OCI-M1 (cell line): ENCODE results near the gene TRAT1.
"Not testable (repeated sequence)": the region's sequence is repeated elsewhere in the genome, so short reads cannot be mapped to it uniquely, and the experiment has no call there.

ENCODE experiments used
- DNase-seq: peaks from one replicate; lab custom pipeline; 2025; lab: John Stamatoyannopoulos, UW

Gene TRAT1

DNA sequence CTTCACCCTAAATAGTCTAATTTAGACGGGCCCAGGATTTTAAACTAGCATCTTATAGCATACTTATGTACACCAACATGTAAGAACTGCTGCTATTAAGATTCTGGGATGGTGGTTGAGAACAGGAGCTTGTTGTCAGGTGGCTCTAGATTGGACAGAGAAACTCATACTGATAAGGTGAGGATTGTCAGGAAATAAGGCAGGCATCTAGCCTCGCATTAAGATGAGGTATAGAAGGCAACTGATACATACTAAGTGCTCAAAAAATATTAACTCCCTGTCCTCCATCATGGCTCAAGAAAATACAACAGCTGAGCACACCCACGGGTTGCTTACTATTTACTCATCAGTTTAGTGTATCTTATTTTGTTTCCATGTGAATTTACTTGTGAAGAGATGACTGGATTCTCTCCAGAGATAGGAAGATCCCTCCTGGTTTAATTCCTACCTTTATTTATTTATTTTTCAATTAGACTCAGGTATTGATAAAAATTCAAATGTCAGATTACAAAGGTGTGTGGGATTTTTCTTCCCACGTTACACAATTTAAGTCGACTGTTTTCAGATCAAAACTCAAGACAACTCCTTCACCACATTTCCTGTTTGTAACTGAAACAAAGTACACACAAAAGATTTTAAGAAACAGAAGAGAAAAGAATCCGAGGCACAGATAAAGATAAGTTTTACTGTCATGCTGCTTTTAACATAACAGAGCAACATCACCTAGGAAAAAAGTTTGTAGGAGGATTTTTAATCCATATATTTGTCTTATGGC lies at the start of gene TRAT1:
TSS of gene TRAT1 (plus strand) at position 664 of the 775 bp plus-strand sequence. CDS start 142 bp downstream, outside the sequence.
- DNase-seq = no peak

DNA sequence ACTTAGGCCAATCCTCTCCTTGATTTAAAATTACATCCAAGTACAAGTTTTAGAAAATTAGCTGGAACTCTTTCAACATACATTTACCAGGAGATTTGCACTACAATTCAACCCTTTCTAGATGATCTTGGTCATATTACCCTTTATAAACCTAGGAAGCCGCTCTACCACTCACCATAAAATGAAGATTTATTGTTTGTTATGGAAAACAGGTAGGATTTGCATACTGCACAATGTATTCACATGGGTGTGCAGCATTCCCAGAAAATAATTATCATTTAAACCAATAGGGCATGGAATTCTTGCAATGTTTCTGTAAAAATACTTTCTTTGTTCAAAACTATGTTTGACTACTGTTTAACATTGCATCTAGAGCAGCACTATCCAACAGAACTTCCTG lies 46.9 kb upstream of the TRAT1 start:
- no peak for DNase-seq

DNA sequence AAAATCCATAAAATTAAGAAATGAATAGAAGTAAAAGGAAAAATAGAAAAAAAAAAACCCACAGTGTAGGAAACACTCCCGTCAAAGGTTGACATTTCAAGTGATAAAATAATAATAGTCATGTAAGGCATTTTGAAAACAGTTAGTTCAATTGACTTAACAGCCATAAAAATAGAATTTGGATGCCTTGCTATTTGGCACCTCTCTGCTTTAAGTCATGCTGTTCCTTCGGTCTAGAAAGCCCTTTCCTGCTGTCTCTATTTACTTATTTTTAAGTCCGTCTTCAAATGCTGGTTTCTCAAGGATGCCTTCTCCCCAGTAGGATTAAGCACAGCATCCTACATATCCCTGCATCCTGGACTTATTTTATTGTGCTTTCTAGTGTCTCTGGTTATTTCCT lies 43.1 kb upstream of the TRAT1 start:
- DNase-seq = no peak

DNA sequence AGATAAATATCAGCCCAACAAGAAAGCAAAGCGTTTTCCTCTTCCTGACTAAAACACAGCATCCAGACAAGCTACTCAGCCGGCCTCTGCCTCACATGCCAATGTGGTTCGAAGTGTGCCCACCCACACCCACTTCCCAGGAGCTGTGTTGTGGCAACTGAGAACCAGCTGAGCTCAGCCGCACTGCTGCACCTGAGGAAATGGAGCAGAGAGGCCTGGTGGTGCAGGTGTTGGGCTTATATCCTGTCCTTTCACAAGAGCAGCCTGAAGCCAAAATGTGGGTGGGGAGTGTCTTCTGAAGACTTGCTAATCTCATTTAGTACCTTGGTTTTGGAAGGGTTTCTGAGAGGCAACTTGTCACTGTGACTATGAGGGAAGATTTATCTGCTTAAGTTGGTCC lies 42.4 kb upstream of the TRAT1 start:
- DNase-seq = no peak

GRCh38 chr3:108791473-108791872 lies 31.1 kb upstream of the TRAT1 start:
- DNase-seq = no peak

DNA sequence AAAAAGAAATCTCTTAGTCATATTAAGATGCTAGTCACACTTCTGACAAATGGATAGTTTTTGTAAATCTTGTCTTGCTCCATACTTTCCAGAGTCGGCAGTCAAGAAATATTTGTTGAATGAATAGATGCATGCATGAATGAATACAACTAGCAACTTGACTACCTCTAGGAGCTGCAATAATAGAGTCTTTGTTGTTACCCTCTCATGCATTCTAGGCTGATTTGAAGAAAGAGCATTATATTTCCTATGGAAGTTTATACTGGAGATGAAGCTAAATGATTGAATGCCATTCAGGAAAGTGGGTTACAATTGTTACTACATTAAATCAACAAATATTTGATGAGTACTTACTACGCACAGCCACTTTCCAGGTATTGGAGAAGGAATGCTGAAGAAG lies 18.1 kb upstream of the TRAT1 start:
- no peak for DNase-seq

- no peak for DNase-seq
Observed at GRCh38 chr3:108804966-108805365, 17.6 kb upstream of the TRAT1 start.

DNA sequence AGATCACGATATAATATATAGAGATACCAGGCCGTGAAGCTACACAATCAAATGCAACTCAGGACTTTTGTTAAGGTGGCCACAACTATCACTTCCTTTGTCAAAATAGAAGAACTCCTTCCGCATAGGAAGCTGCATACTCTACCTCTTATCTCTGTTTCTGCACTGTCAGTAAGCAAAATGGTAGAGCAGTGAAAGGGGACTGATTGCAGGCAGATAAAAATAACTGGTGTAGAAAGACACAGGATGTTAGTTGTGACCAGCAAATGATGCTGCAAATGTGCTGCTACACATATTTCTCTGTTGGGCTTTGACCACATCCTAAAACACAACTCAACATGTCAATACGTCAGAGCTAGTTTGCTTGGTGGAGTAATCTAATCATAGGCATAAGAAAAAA lies 16.3 kb upstream of the TRAT1 start:
- peak; percentile 28 for DNase-seq

DNA sequence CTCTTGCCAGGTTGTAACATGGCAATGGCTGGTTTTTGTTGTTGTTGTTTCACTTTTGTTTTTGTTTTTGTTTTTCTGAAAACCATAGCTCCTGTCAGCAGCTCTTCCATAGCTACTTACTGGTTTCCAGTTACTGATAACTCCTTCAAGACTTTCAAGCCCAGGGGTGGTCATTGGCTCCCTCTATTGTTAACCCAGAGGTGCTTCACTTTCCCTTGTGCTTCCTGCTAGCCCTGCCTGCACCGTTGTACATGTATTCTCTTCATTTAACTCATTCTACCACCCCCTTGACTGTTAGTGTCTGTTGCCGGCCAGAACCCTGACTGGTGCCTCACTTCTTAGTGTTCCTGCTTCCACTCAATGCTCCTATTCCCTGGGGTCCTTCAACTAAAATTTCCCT lies 4.2 kb upstream of the TRAT1 start:
- peak; percentile 85 for DNase-seq

DNA sequence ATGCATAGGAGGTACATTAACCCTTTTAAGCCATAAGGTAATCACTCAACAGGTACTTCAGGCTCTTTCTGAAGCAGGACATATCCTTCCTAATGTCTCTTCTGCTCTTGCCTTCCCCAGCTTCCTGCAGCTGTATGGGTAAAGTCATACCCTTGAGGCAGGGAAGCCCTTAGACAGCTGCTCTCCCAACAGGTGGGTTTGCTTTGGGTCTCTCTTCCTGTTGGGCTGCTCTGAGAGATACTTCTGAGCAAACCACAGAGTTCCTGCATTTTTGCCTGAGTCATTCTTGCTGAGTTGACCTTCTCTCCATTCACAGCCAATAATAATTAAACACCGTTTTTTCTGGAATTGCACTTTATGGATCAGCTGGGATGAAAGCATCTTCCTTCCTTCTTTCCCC lies 2.0 kb upstream of the TRAT1 start:
- no peak for DNase-seq

- DNase-seq = no peak
Observed at GRCh38 chr3:108823227-108823626, 641 bp downstream of the TRAT1 start.

DNA sequence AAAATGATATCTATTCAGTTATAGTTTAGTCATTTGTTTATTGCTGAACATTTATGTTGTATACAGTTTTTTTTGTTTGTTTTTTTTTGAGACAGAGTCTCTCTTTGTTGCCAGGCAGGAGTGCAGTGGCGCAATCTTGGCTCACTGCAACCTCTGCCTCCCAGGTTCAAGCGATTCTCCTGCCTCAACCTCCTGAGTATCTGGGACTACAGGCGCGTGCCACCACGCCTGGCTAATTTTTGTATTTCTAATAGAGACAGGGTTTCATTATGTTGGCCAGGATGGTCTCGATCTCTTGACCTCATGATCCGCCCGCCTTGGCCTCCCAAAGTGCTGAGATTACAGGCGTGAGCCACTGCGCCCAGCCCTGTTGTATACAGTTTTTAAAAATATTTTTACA lies 1.2 kb downstream of the TRAT1 start:
- not testable (repeated sequence) for DNase-seq

DNA sequence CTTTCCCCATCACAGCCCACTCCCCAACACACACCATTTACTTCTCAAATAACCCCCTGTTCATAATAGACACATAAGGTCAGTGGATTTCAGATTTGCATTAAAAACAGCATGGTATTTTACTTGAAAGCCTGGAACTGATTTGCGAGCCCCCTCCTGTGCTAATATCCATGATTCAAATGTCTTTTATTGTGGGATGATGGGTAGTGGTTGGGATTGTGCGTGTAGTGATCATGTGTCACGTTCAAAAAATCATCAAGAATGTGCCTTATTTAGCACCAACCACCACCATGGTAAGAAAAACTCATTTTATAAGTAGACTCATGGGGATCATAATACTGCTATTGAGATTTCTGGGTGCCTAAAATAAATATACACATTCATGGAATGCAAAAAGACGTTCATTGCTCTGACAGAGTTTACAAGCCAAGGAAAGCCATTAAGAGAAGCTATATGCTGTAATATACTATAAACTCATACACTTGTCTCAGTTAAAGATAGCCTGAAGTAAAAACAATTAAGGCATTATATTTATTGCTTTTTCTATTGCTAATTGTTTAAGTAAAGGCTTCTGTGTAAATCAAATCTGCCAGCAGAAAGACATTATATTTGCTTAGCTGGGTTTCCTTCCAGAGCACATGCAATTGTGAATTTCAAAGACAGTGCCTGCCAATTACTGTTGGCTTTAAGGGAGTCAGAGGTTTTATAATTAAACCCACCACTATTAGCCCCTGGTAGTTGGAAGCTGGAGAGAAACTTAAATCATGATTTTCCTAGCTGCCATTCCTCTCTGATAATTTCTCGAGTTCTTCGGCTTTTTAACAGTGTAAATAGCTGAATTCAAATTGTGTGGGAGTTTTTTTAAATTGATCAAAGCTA lies 4.0 kb downstream of the TRAT1 start:
- no peak for DNase-seq

DNA sequence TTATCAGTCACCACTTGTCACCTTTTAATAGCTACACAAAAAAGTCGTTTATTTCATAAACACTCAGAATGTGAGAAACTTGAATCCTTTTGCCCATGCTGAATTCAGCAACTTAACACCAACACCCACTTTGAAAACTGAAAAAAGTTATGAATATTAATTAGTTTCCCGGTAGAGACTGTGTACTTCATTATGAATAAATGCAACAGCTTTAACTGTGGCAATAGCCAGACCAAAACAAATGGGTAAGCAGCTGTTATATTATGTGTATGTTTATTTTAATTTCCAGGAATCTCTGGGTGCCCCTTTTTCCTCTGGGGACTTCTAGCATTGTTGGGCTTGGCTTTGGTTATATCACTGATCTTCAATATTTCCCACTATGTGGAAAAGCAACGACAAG lies 7.8 kb downstream of the TRAT1 start:
- DNase-seq = no peak

DNA sequence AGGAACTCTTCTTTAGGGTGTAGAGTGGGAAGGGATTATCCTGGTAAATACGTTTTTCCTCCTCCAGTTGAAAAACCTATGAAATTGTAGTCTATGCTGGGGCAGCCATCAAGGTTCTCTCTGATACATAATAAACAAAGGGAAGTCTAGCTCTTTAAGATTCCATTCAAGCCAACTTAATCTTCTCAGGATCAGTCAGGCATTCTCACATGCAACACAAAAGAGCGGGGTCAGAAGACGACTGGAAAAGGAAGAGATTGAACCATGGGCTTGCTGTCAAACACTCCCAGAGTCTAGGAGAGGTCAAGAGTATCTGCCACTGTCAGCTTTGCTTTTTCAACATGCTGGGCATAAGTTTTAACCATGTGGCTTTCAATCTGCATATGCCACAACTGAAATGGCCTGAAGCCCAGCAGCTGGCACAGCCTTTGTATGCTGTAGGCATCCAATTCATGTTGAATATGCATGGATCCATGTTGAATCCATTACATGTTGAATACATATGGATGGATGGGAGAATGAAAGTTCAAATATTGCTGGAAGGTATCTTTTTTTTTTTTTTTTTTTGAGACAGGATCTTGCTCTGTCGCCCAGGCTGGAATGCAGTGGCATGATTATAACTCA lies 8.5 kb downstream of the TRAT1 start:
- no peak for DNase-seq

- no peak for DNase-seq
Observed at GRCh38 chr3:108833611-108834010, 11.0 kb downstream of the TRAT1 start.

DNA sequence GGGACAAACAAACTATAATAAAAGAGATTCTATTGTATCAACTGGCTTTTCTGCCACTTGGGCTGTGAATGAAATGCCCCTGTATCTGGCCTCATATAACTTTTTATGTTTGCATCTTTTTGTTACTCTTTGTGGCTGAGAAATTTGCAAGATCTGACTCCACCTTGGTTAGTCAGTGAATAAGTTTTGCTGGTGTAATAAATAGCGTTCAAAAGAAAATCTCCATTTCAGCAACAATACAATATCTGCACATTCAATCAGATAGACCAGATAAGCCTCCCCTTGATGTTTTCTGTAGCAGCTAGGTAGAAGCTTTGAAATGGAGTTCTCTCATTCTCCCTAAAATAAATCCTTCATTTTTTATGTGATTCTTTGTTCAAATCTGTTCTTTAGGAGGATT lies 12.0 kb downstream of the TRAT1 start:
- DNase-seq = no peak

DNA sequence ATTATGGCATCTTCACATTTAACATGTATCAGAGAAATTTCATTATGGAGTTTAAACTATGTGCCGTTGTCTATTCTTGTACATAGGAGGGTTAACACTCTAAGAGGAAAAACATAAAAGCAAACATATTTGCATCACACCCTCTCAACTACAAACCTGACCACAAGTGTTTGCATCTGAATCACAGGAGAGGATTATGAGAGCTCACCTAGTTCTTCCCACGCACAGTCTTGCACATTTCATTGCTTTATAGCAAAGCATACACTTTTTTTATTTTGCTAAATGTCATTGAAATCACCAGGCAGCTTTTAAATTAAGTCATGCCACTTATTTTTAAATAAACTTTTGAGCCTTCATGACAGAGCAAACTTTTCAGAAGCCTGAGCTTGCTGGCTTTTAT lies 12.5 kb downstream of the TRAT1 start:
- no peak for DNase-seq

DNA sequence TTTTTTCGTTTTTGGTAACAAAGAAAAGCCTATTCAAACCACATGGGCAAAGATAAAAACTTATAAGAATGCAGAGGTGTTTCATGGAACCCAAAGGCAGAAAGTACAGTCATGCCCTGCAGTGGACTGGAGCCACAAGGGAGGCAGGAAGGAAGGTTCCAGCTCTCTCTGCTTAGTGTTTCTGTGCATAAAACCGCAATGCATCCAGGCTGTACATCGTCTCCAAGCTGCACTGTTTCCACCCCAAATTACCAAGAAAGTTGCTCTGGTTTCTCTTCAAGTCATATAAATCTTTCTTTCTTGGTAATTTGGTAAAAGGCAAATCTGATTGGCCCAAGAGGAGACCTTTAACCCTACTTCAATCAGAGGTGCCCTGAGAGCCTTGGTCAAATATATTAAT lies 15.8 kb downstream of the TRAT1 start:
- no peak for DNase-seq

DNA sequence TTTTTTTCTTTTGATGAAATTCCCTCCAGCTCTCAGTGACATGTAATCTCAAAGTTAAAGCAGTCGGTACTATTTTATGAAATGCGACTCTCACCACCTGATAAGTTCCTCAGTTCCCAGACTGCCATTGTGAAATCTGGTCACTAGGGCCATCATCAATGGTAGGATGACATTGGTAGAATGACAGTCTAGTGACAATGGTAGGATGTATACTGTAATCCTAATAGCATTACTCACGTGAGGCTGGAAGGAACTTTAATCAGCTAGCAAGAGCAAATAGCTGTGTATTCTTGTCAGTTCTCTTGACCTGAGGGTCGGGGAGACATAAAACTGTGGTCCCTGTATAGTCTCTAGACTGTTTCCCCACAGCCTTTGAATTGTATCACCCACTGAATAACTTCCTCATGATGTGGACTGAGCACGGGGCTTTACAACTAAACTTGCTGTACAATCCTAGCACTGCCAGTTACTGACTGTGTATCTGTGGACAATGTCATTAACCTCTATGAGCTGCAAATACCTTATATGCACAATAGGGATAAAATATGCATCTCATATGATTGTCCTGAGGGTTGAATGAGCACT lies 23.2 kb downstream of the TRAT1 start:
- DNase-seq = no peak

DNA sequence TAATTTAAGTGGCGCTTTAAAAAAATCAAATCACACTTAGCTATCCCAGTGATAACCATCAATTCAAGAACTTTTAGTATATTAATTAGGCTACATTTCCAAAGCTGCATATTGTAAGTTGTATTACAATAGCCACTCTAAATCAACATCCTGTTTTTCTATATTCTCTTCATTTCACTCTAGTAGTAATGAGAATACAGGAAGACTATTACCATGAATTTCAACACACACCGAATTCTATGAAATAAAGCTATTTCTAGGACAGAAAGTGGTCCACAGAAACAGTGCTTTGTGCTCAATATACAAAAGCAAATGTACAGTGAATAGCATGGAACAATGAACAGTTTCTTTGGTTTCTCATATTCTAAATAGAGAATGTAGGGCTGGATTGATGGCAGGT lies 24.6 kb downstream of the TRAT1 start:
- DNase-seq = no peak

GRCh38 chr3:108849075-108849474 lies 26.5 kb downstream of the TRAT1 start:
- DNase-seq = no peak

DNA sequence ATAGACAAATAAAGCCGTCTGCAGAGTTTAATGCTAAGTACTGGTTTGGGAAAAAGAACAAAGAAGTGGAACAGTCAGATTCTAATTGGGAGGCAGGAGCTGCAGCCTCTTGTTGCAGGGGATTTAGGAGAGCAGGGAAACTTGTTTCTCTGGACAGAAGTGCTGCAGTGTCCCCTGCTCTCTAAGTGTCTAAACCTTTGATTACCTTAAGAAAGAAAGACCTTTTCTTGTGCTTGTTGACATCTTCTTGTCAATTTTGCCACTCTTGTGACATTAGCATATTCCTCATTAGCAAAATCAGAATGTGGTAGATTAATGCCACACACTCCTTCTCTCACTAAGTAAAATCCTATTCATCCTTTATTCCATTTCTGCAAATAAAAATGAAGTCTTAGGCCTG lies 38.8 kb downstream of the TRAT1 start:
- DNase-seq = no peak
